Kidney (tissue), 14 donors: Measurements from ENCODE around the gene PRICKLE4. TPM values are rescaled to one million over a fixed set of nuclear protein-coding genes. Genes with fewer than 3 reads are reported as not detected.

ENCODE experiments used
- DNase-seq, 5 donors: peaks; one replicate each; pipeline ENCODE4 v3.0.0-alpha.2; 2013 to 2020
- FAIRE-seq: peaks from 2 replicates; lab custom pipeline; 2012; peaks lifted over from hg19 to GRCh38; lab: Jason Lieb, UNC
- H3K27ac ChIP-seq, 2 donors: one replicate each; pipeline ENCODE4 v1.7.0; 2013; ENCODE audit warnings: low read depth in 2 of 2, low read length in 2 of 2, inconsistent platforms in 1 of 2
- H3K27me3 ChIP-seq: one replicate; pipeline ENCODE4 v1.7.1; 2013; ENCODE audit warnings: low read length, inconsistent platforms; ENCODE audit not compliant: control insufficient read depth, insufficient read depth
- H3K36me3 ChIP-seq, 3 donors: one replicate each; pipeline versions ENCODE4 v1.7.0 to v1.7.1; 2013; ENCODE audit warnings: low read length in 3 of 3, control low read depth in 1 of 3, inconsistent platforms in 1 of 3; ENCODE audit not compliant: insufficient read depth in 3 of 3, control insufficient read depth in 2 of 3
- H3K4me1 ChIP-seq, 3 donors: one replicate each; pipeline versions ENCODE4 v1.7.0 to v1.7.1; 2013; ENCODE audit warnings: low read length in 3 of 3, inconsistent platforms in 1 of 3, low read depth in 1 of 3; ENCODE audit not compliant: control insufficient read depth in 2 of 3, insufficient read depth in 2 of 3
- H3K4me3 ChIP-seq, 3 donors: one replicate each; pipeline versions ENCODE4 v1.7.0 to v1.8.1; 2013; ENCODE audit warnings: low read length in 3 of 3, control low read depth in 1 of 3, inconsistent platforms in 1 of 3
- H3K9ac ChIP-seq, 3 donors: one replicate each; pipeline versions ENCODE4 v1.7.0 to v1.7.1; 2013; ENCODE audit warnings: low read length in 3 of 3, control low read depth in 1 of 3, inconsistent platforms in 1 of 3
- H3K9me3 ChIP-seq, 3 donors: one replicate each; pipeline versions ENCODE4 v1.7.0 to v1.7.1; 2013; ENCODE audit warnings: low read length in 3 of 3, control low read depth in 1 of 3, inconsistent platforms in 1 of 3; ENCODE audit not compliant: control insufficient read depth in 2 of 3, insufficient read depth in 1 of 3
- intact Hi-C: fragments of 100-400 bp; cut with DNase I; formaldehyde crosslinking; loops from one replicate; pipeline ENCODE4 v1.11.1; 2022
- polyA plus RNA-seq: library from polyadenylated mRNA; stranded (reverse); fragments of 350-450 nt; fragmentation: Illumina TruSeq; extraction: RNeasy Lipid Tissue Mini Kit (QIAGEN cat#74804); gene quantifications from one replicate; pipeline ENCODE4 v1.2.3, GENCODE V29; 2014; ENCODE audit warnings: low read depth, low replicate concordance; ENCODE audit not compliant: insufficient read depth
- total RNA-seq: library from RNA; stranded (reverse); fragmentation: NEBNext Ultra II Directional; extraction: Animal tissue kit (Norgen Biotek cat#: 25700); gene quantifications from one replicate; pipeline ENCODE4 v1.2.1, GENCODE V29; 2021
- TF ChIP-seq, protein P1 (sequence below): IDR thresholded peaks from 3 replicates; pipeline ENCODE4 v1.5.1; 2012; ENCODE audit warnings: mild to moderate bottlenecking, moderate library complexity, borderline replicate concordance; ENCODE audit not compliant: insufficient read depth; ENCODE audit errors: extremely low read depth
- donor health status: control.
- donor health status: control.
- donor health status: control.
- donor health status: control.
- donor health status: control.
- donor health status: DM: yes; HTN: yes; CAD: no.
- donor health status: Normal renal cell carcinoma (clear cell type).

Gene PRICKLE4
- total and polyA plus RNA-seq, 2 donors from 2014 or later: 1.4 to 6.5 TPM

DNA sequence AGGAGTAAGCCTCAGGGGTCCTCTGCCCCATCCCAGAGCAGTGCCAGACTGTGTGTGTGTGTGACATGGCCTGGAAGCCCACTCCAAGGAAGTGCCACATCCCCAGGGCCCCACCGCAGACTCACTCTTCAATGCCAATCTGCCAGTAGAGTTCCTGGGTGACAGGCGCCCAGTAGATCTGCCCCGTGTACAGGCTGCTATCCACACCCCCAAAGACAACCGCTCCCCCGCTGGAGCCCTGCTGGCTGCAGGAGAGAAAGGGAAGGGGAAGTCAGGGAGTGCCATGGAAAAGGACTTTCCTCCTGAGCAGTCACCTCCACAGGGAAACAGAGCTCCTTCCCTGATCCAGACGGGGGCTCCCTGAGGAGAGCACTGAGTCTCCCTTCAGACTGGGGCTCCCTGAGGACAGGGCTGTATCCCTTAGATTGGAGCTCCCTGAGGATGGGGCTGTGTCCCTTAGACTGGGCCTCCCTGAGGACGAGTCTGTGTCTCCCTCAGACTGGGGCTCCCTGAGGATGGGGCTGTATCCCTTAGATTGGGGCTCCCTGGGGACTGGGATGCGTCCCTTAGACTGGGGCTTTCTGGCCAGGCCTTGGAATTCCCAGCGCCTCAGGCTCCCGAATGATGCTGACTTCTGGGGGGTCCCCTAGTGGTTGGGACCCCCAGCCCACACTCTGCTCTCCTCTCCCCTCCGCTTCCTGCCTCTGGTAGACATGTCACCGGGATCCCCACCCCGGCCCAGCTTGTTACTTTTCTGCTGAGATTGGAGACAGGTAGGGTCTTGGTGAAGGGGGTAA is 40.0 kb upstream of the PRICKLE4 start:
- no peak for FAIRE-seq
- peak in 1 of 5 donors; percentile 61 for DNase-seq
- no peaks in the 10 kb centered on the region for H3K9me3 ChIP-seq
- H3K9ac ChIP-seq: no peak overlapping the region
- TF ChIP-seq, protein P1, sequence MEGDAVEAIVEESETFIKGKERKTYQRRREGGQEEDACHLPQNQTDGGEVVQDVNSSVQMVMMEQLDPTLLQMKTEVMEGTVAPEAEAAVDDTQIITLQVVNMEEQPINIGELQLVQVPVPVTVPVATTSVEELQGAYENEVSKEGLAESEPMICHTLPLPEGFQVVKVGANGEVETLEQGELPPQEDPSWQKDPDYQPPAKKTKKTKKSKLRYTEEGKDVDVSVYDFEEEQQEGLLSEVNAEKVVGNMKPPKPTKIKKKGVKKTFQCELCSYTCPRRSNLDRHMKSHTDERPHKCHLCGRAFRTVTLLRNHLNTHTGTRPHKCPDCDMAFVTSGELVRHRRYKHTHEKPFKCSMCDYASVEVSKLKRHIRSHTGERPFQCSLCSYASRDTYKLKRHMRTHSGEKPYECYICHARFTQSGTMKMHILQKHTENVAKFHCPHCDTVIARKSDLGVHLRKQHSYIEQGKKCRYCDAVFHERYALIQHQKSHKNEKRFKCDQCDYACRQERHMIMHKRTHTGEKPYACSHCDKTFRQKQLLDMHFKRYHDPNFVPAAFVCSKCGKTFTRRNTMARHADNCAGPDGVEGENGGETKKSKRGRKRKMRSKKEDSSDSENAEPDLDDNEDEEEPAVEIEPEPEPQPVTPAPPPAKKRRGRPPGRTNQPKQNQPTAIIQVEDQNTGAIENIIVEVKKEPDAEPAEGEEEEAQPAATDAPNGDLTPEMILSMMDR: no peak
- no peaks in the 10 kb centered on the region for H3K36me3 ChIP-seq
- H3K4me3 ChIP-seq: no peak overlapping the region
- intact Hi-C loops: no loop called here
- no peaks in the 10 kb centered on the region for H3K27me3 ChIP-seq
- peaks cover 0 to 4% (median 0%) of the 10 kb centered on the region in 3 donors for H3K4me1 ChIP-seq
- H3K27ac ChIP-seq: no peak overlapping the region

DNA sequence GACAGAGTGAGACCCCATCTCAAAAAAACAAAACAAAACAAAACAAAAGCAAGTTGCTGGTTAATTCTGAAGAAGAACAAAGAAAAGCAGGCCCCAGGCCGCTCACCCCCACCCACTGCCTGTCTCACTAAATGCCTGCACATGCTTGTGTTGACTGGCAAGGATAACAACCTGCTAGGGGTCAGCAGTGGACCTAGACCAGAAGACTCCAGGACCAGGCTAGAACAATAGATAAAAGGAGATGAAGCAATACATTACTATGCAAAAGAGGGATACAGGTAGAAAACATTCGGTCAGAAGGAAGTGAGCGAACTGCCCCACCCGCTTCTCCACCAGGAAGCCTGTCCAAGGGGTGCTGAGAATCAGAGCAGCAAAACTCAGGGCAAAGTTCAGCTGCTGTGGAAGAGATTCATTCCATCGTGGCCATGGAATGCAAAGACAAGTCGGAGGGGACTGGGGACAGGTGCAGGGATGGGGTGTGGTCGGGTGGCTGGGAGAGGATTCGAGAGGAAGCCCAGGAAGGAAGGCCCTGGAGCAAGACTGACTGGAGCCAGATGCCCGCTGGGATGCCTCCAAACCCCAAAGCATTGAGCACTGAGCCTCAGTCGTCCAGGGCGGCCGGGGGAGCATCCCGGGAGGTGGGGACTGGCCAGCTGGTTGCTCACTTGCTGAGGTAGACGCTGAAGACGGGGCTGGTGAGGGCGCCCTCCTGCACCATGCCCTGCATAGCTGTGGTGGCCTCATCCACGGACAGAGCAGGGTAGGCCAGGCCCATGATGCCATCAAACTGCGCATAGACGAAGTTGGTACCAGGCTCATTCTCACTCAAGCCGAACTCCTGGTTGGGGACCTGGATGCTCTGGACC is 38.7 kb upstream of the PRICKLE4 start:
- Histone ChIP-seq H3K9me3 (no peaks in the 10 kb centered on the region), H3K27me3 (no peaks in the 10 kb centered on the region), H3K27ac (no peak overlapping the region), H3K4me3 (no peak overlapping the region), H3K4me1 (no peaks in the 10 kb centered on the region), H3K36me3 (no peaks in the 10 kb centered on the region), H3K9ac (no peak overlapping the region)
- TF ChIP-seq, protein P1: no peak
- FAIRE-seq: no peak
- peak in 1 of 5 donors; percentile 66 for DNase-seq
- intact Hi-C loops: no loop called here

DNA sequence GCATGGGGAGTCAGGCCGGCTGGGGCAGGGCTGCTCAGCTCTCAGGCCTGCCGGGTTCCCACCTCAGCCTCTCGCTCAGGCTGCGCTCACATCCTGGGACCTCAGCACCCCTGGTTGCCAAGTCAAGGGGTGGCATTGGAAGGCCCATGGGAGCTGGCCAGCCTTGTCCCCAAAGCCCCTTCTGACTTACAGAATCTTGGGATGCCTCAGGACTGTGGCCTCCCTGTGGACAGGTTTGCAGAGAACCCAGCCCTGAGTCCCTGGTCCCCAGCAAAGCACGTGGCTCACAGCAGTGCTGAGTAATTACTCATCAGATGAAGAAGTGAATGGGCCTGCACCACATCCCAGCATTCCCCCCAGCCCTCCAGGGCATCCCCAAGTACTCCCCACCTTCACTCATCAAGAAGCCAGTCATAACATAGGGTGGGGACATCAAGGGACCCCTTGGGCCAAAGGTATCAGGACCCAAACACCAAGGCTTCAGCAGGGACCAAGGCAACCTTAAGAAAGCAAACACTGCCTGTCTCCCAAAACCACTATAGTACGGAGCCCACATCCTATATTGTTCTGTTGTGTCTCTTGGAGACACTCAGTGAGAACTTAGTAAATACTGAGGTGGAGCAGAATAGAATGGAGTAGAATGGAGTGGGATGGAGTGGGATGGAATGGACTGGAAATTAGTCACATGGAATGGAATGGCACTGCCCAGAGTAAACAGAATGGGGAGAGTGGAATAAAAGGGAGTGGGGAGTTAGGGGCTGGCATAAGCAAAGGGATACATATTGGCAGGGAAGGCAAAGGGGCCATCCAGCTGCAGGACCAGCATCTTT is 37.0 kb upstream of the PRICKLE4 start:
- no peak overlapping the region for H3K4me3 ChIP-seq
- no peak for FAIRE-seq
- intact Hi-C loops: no loop called here

More for the DNA sequence above, 37.0 kb upstream of the PRICKLE4 start:
- Histone ChIP-seq H3K36me3 (no peaks in the 10 kb centered on the region), H3K9ac (no peak overlapping the region), H3K27me3 (no peaks in the 10 kb centered on the region), H3K27ac (no peak overlapping the region), H3K4me1 (no peaks in the 10 kb centered on the region), H3K9me3 (no peaks in the 10 kb centered on the region)
- TF ChIP-seq, protein P1: no peak
- no peak for DNase-seq
